LNCaP clone FGC (cell line): Measurements from ENCODE around the gene SPIN2A.
"Not testable (repeated sequence)": the region's sequence is repeated elsewhere in the genome, so short reads cannot be mapped to it uniquely, and the experiment has no call there.

ENCODE experiments used
- DNase-seq: peaks from one replicate; pipeline ENCODE4 v3.0.0-alpha.2; 2011; ENCODE audit warnings: low read depth
- H3K4me3 ChIP-seq: 2 replicates; pipeline ENCODE4 v1.5.1; 2011; ENCODE audit warnings: mild to moderate bottlenecking, low read depth, low read length, control low read depth
- TF ChIP-seq, protein P1 (sequence below): IDR thresholded peaks from 2 replicates; pipeline ENCODE4 v1.5.1; 2012; ENCODE audit warnings: mild to moderate bottlenecking; ENCODE audit not compliant: control insufficient read depth, insufficient read depth; ENCODE audit errors: extremely low read depth

The SPIN2A gene

GRCh38 chrX:57121162-57121755 lies 15.9 kb downstream of the SPIN2A start, which contains the start of gene SPIN2B:
Gene SPIN2B (minus strand): TSS chrX:57121548.
- TF ChIP-seq, protein P1, sequence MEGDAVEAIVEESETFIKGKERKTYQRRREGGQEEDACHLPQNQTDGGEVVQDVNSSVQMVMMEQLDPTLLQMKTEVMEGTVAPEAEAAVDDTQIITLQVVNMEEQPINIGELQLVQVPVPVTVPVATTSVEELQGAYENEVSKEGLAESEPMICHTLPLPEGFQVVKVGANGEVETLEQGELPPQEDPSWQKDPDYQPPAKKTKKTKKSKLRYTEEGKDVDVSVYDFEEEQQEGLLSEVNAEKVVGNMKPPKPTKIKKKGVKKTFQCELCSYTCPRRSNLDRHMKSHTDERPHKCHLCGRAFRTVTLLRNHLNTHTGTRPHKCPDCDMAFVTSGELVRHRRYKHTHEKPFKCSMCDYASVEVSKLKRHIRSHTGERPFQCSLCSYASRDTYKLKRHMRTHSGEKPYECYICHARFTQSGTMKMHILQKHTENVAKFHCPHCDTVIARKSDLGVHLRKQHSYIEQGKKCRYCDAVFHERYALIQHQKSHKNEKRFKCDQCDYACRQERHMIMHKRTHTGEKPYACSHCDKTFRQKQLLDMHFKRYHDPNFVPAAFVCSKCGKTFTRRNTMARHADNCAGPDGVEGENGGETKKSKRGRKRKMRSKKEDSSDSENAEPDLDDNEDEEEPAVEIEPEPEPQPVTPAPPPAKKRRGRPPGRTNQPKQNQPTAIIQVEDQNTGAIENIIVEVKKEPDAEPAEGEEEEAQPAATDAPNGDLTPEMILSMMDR = 0 out of 2 replicates have a peak, but pooled peaks have one; percentile 2
- H3K4me3 ChIP-seq = peak within 1 kb of the TSS; percentile 59
- DNase-seq = peak; percentile 38

- DNase-seq = not testable (repeated sequence)
- peak overlapping the region; percentile 59 for H3K4me3 ChIP-seq
Observed at GRCh38 chrX:57120619-57121161, 16.5 kb downstream of the SPIN2A start.

GRCh38 chrX:57119416-57119815 lies 17.8 kb downstream of the SPIN2A start:
- TF ChIP-seq, protein P1 = no peak
- DNase-seq = no peak
- H3K4me3 ChIP-seq = no peak overlapping the region

DNA sequence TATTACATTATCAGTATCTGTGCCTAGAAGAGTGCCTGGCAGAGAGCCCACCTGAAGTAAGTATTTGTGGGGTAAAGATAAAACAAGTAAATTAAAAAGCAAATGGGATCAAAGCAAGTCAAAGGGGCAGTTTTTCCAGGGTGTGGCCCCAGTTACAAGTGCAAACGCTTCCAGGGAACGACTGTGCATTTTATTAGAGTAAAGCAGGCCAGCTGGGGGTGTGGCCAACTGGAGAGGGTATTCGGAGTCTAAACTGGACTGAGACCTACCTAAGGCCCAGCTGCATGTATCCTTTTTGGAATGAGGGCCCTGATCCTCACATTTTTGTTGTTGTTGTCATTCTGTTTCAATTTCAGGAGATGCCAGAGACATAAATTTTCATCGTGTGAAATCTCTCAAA lies 19.6 kb downstream of the SPIN2A start:
- not testable (repeated sequence) for DNase-seq, H3K4me3 ChIP-seq

GRCh38 chrX:57104921-57105398 lies 32.2 kb downstream of the SPIN2A start:
- TF ChIP-seq, protein P1 = no peak
- DNase-seq = no peak
- no peak overlapping the region for H3K4me3 ChIP-seq

GRCh38 chrX:57104406-57104805 lies 32.8 kb downstream of the SPIN2A start:
- TF ChIP-seq, protein P1 = no peak
- no peak overlapping the region for H3K4me3 ChIP-seq
- no peak for DNase-seq

GRCh38 chrX:57103489-57103888 lies 33.7 kb downstream of the SPIN2A start:
- TF ChIP-seq, protein P1 = no peak
- DNase-seq = no peak
- H3K4me3 ChIP-seq = no peak overlapping the region

GRCh38 chrX:57102918-57103317 lies 34.3 kb downstream of the SPIN2A start:
- not testable (repeated sequence) for H3K4me3 ChIP-seq, DNase-seq
